GM23338 (cell line): Measurements from ENCODE around the gene GIMAP2. TPM values are rescaled to one million over a fixed set of nuclear protein-coding genes. Genes with fewer than 3 reads are reported as not detected.
"Not testable (repeated sequence)": the region's sequence is repeated elsewhere in the genome, so short reads cannot be mapped to it uniquely, and the experiment has no call there.

ENCODE experiments used
- ATAC-seq: fragments of 200-7000 bp; cut with Tn5 transposase; 3 replicates; pipeline ENCODE4 v1.9.1; 2020
- DNase-seq: peaks from one replicate; pipeline ENCODE4 v3.0.0-alpha.2; 2015; ENCODE audit warnings: low spot score
- H2AFZ ChIP-seq: fragments of 200-600 bp; sonication (generic); 2 replicates; pipeline ENCODE4 v1.8.0; 2016; ENCODE audit warnings: antibody characterized with exemption, mild to moderate bottlenecking, moderate library complexity
- H3F3A ChIP-seq: fragments of 200-600 bp; sonication (generic); replicated peaks from 2 replicates; pipeline ENCODE4 v1.8.0; 2017; ENCODE audit warnings: antibody characterized with exemption, mixed run types, low read depth
- H3K27ac ChIP-seq: fragments of 200-600 bp; sonication (generic); 2 replicates; pipeline ENCODE4 v1.6.1; 2016; ENCODE audit warnings: low read depth
- H3K27me3 ChIP-seq: fragments of 200-600 bp; sonication (generic); 2 replicates; pipeline ENCODE4 v1.8.0; 2016; ENCODE audit warnings: mild to moderate bottlenecking, mixed run types, moderate library complexity; ENCODE audit not compliant: insufficient read depth
- H3K36me3 ChIP-seq: fragments of 200-600 bp; sonication (generic); 2 replicates; pipeline ENCODE4 v1.8.0; 2016; ENCODE audit warnings: mild to moderate bottlenecking; ENCODE audit not compliant: insufficient read depth
- H3K4me1 ChIP-seq: fragments of 200-600 bp; sonication (generic); 2 replicates; pipeline ENCODE4 v1.8.0; 2016; ENCODE audit warnings: mild to moderate bottlenecking, moderate library complexity; ENCODE audit not compliant: insufficient read depth
- H3K4me2 ChIP-seq: fragments of 200-600 bp; sonication (generic); 2 replicates; pipeline ENCODE4 v1.7.1; 2017; ENCODE audit warnings: mixed run types
- H3K4me3 ChIP-seq: fragments of 200-600 bp; sonication (generic); 2 replicates; pipeline ENCODE4 v1.6.1; 2016; ENCODE audit warnings: mixed run types
- H3K79me2 ChIP-seq: fragments of 200-600 bp; sonication (generic); replicated peaks from 2 replicates; pipeline ENCODE4 v1.8.0; 2017; ENCODE audit warnings: mild to moderate bottlenecking; ENCODE audit not compliant: insufficient read depth
- H3K9me2 ChIP-seq: fragments of 200-600 bp; sonication (generic); 2 replicates; pipeline ENCODE4 v1.8.0; 2017; ENCODE audit not compliant: insufficient read depth
- H4K20me1 ChIP-seq: fragments of 200-600 bp; sonication (generic); replicated peaks from 2 replicates; pipeline ENCODE4 v1.8.0; 2017; ENCODE audit warnings: mild to moderate bottlenecking; ENCODE audit not compliant: insufficient read depth
- H3K27ac Mint-ChIP-seq: 2 replicates; pipeline ENCODE4 v1.8.0; 2020; ENCODE audit warnings: inconsistent platforms, mild to moderate bottlenecking, moderate library complexity, mixed read lengths
- H3K27me3 Mint-ChIP-seq: 3 replicates; pipeline ENCODE4 v1.8.0; 2022; ENCODE audit warnings: low read depth, mild to moderate bottlenecking, moderate library complexity, mixed read lengths, inconsistent platforms; ENCODE audit not compliant: insufficient read depth, poor library complexity
- H3K36me3 Mint-ChIP-seq: 3 replicates; pipeline ENCODE4 v1.8.0; 2021; ENCODE audit warnings: low read depth, mild to moderate bottlenecking, inconsistent platforms, moderate library complexity, mixed read lengths
- H3K4me1 Mint-ChIP-seq: 3 replicates; pipeline ENCODE4 v1.8.0; 2020; ENCODE audit warnings: mild to moderate bottlenecking, inconsistent platforms, mixed read lengths
- H3K4me3 Mint-ChIP-seq: 3 replicates; pipeline ENCODE4 v1.8.0; 2021; ENCODE audit warnings: moderate library complexity, mild to moderate bottlenecking, inconsistent platforms, mixed read lengths
- H3K9me3 Mint-ChIP-seq: 3 replicates; pipeline ENCODE4 v1.8.0; 2020; ENCODE audit warnings: moderate library complexity, mild to moderate bottlenecking, inconsistent platforms, mixed read lengths
- EZH2 ChIP-seq: fragments of 200-600 bp; sonication (generic); IDR thresholded peaks from one replicate; pipeline ENCODE4 v1.8.0; 2017; ENCODE audit warnings: antibody characterized with exemption, mild to moderate bottlenecking, low read depth; ENCODE audit not compliant: unreplicated experiment
- EZH2phosphoT487 ChIP-seq: fragments of 200-600 bp; sonication (generic); IDR thresholded peaks from one replicate; pipeline ENCODE4 v1.8.1; 2018; ENCODE audit warnings: antibody characterized with exemption; ENCODE audit not compliant: unreplicated experiment
- JUNB ChIP-seq: IDR thresholded peaks from one replicate; pipeline ENCODE4 v1.6.1; 2016; ENCODE audit warnings: antibody characterized with exemption; ENCODE audit not compliant: unreplicated experiment
- NANOG ChIP-seq: IDR thresholded peaks from 2 replicates; pipeline ENCODE4 v1.6.1; 2016; ENCODE audit warnings: antibody characterized with exemption, borderline replicate concordance
- REST ChIP-seq: IDR thresholded peaks from one replicate; pipeline ENCODE4 v1.6.1; 2018; ENCODE audit warnings: antibody characterized with exemption; ENCODE audit not compliant: unreplicated experiment
- ZNF114 ChIP-seq: fragments of 250-450 bp; sonication (Bioruptor Pico); IDR thresholded peaks from 2 replicates; pipeline ENCODE4 v1.5.0; 2020; ENCODE audit warnings: mild to moderate bottlenecking, moderate library complexity
- ZNF331 ChIP-seq: fragments of 250-450 bp; sonication (Bioruptor Pico); IDR thresholded peaks from 2 replicates; pipeline ENCODE4 v1.5.0; 2020; ENCODE audit warnings: low read depth, mild to moderate bottlenecking, moderate library complexity
- polyA plus RNA-seq: library from polyadenylated mRNA; unstranded; fragments of >200 nt; fragmentation: Nextera tagmentation; extraction: Ambion mirVana; gene quantifications from 2 replicates; pipeline ENCODE4 v1.2.1, GENCODE V29; 2016
- total RNA-seq: library from RNA; depleted of rRNA; stranded (reverse); fragments of >200 nt; shearing (Covaris generic); gene quantifications from 2 replicates; pipeline ENCODE4 v1.2.3, GENCODE V29; 2014

The GIMAP2 gene
- total and polyA plus RNA-seq, 2 experiments from 2014 or later = not detected

- H3K4me1 Mint-ChIP-seq, H3K27me3 Mint-ChIP-seq, H2AFZ ChIP-seq, H3K27ac Mint-ChIP-seq, H3K79me2 ChIP-seq, H3K27ac ChIP-seq, H4K20me1 ChIP-seq, H3K9me2 ChIP-seq, H3K27me3 ChIP-seq, ATAC-seq, H3K36me3 ChIP-seq, H3K4me3 Mint-ChIP-seq, H3K4me2 ChIP-seq, H3K4me1 ChIP-seq, H3F3A ChIP-seq, DNase-seq, H3K4me3 ChIP-seq: not testable (repeated sequence)
- Mint-ChIP-seq H3K9me3 (peaks cover 22% of the 10 kb centered on the region), H3K36me3 (peaks cover 12% of the 10 kb centered on the region)
Measured at GRCh38 chr7:150680364-150680763, 5.1 kb upstream of the GIMAP2 start.

GRCh38 chr7:150686030-150686631 is 625 bp downstream of the GIMAP2 start:
- H3K9me3 Mint-ChIP-seq = no peaks in the 10 kb centered on the region; the same call in 2 of the 3 replicates
- no peaks in the 10 kb centered on the region for H3K27me3 ChIP-seq
- no peak for DNase-seq
- no peaks in the 10 kb centered on the region for H3K36me3 Mint-ChIP-seq
- H3K27me3 Mint-ChIP-seq = peaks cover 2% of the 10 kb centered on the region
- no peaks in the 10 kb centered on the region for H3K36me3 ChIP-seq
- no peak overlapping the region for H3K27ac ChIP-seq
- no peak overlapping the region for H3K4me3 Mint-ChIP-seq
- peaks cover 4% of the 10 kb centered on the region; the same call in 2 of the 3 replicates for H3K4me1 Mint-ChIP-seq
- H3K4me2 ChIP-seq = no peak overlapping the region
- H3K27ac Mint-ChIP-seq = no peak overlapping the region
- TF ChIP-seq EZH2phosphoT487 (no peak), REST (no peak), NANOG (no peak)
- no peak overlapping the region for H3K4me3 ChIP-seq
- H4K20me1 ChIP-seq = no peaks in the 10 kb centered on the region
- no peaks in the 10 kb centered on the region for H3F3A ChIP-seq
- H2AFZ ChIP-seq = 0 out of 2 replicates have a peak overlapping the region, but pooled peaks have one; percentile 38
- no peaks in the 10 kb centered on the region for H3K4me1 ChIP-seq
- ATAC-seq = no peak
- H3K9me2 ChIP-seq = peaks cover 12% of the 10 kb centered on the region; the same call in 1 of the 2 replicates
- H3K79me2 ChIP-seq = no peaks in the 10 kb centered on the region

GRCh38 chr7:150688630-150689029 is 3.1 kb downstream of the GIMAP2 start:
- peaks cover 4% of the 10 kb centered on the region; the same call in 2 of the 3 replicates for H3K4me1 Mint-ChIP-seq
- H3K27ac ChIP-seq = no peak overlapping the region
- H2AFZ ChIP-seq = no peak overlapping the region
- no peaks in the 10 kb centered on the region; the same call in 2 of the 3 replicates for H3K9me3 Mint-ChIP-seq
- H3K27me3 Mint-ChIP-seq = peaks cover 3% of the 10 kb centered on the region
- H3K36me3 Mint-ChIP-seq = no peaks in the 10 kb centered on the region
- no peaks in the 10 kb centered on the region for H3K4me1 ChIP-seq
- H3K4me2 ChIP-seq = no peak overlapping the region
- H3K27ac Mint-ChIP-seq = no peak overlapping the region
- no peak overlapping the region for H3K4me3 ChIP-seq
- no peaks in the 10 kb centered on the region for H3K79me2 ChIP-seq
- no peak overlapping the region for H3K4me3 Mint-ChIP-seq
- TF ChIP-seq REST (no peak), ZNF331 (CRISPR knock-in tag) (no peak), ZNF114 (no peak), EZH2 (no peak), JUNB (no peak)
- no peaks in the 10 kb centered on the region for H3K36me3 ChIP-seq
- no peaks in the 10 kb centered on the region for H4K20me1 ChIP-seq
- H3K27me3 ChIP-seq = no peaks in the 10 kb centered on the region
- ATAC-seq = no peak
- H3F3A ChIP-seq = no peaks in the 10 kb centered on the region
- H3K9me2 ChIP-seq = peaks cover 16% of the 10 kb centered on the region; the same call in 1 of the 2 replicates
- DNase-seq = peak; percentile 1
